Mesothelial cell of epicardium (in vitro differentiated cells): Measurements from ENCODE around the gene SLC9A1. TPM values are rescaled to one million over a fixed set of nuclear protein-coding genes. Genes with fewer than 3 reads are reported as not detected.

ENCODE experiments used
- DNase-seq, 2 experiments: peaks; one replicate each; pipeline ENCODE4 v3.0.0; 2021; ENCODE audit warnings: low spot score in 2 of 2; ENCODE audit not compliant: unreplicated experiment in 2 of 2
- H3K27ac Mint-ChIP-seq: 2 replicates; pipeline ENCODE4 v1.8.0; 2021; ENCODE audit warnings: mixed read lengths
- H3K27me3 Mint-ChIP-seq: 2 replicates; pipeline ENCODE4 v1.8.0; 2021; ENCODE audit warnings: low read depth, mixed read lengths
- H3K36me3 Mint-ChIP-seq: 2 replicates; pipeline ENCODE4 v1.8.0; 2021; ENCODE audit warnings: mixed read lengths
- H3K4me1 Mint-ChIP-seq: 2 replicates; pipeline ENCODE4 v1.8.0; 2021; ENCODE audit warnings: mixed read lengths
- H3K4me3 Mint-ChIP-seq: 2 replicates; pipeline ENCODE4 v1.8.0; 2021; ENCODE audit warnings: mild to moderate bottlenecking, moderate library complexity, mixed read lengths
- H3K9me3 Mint-ChIP-seq: 2 replicates; pipeline ENCODE4 v1.8.0; 2021; ENCODE audit warnings: mixed read lengths
- total RNA-seq: library from RNA; stranded (reverse); gene quantifications from 3 replicates; pipeline ENCODE4 v1.2.1, GENCODE V29; 2021
- TF ChIP-seq, protein P1 (sequence below): fragments of 200-600 bp; sonication (generic); IDR thresholded peaks from one replicate; pipeline ENCODE4 v1.5.0; 2021; ENCODE audit warnings: antibody characterized with exemption; ENCODE audit not compliant: unreplicated experiment

The SLC9A1 gene
- total RNA-seq, 1 donor from 2014 or later, result 33.9 TPM

DNA sequence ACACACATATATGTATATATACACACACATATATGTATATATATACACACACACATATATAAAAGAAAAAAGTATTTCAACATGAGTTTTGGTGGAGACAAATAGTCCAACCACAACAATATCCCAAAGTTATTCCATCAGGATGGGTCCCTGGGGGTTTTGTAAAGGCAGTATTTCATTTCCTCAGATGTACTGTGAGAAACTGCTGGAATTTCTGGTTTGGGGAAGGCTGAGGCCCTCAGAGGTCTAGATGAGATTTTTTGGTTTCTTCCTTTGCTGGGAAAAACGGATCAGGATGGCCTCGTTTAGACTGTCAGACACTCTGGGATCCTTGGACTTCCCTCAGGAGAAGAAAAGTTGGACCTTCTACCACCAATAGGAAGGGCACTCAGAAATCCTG is 105.8 kb downstream of the SLC9A1 start:
- H3K27me3 Mint-ChIP-seq, result no peaks in the 10 kb centered on the region
- H3K9me3 Mint-ChIP-seq, result no peaks in the 10 kb centered on the region
- no peak overlapping the region for H3K4me3 Mint-ChIP-seq
- no peak overlapping the region for H3K27ac Mint-ChIP-seq
- DNase-seq, result no peak
- no peaks in the 10 kb centered on the region for H3K4me1 Mint-ChIP-seq
- H3K36me3 Mint-ChIP-seq, result no peaks in the 10 kb centered on the region
- TF ChIP-seq, protein P1, sequence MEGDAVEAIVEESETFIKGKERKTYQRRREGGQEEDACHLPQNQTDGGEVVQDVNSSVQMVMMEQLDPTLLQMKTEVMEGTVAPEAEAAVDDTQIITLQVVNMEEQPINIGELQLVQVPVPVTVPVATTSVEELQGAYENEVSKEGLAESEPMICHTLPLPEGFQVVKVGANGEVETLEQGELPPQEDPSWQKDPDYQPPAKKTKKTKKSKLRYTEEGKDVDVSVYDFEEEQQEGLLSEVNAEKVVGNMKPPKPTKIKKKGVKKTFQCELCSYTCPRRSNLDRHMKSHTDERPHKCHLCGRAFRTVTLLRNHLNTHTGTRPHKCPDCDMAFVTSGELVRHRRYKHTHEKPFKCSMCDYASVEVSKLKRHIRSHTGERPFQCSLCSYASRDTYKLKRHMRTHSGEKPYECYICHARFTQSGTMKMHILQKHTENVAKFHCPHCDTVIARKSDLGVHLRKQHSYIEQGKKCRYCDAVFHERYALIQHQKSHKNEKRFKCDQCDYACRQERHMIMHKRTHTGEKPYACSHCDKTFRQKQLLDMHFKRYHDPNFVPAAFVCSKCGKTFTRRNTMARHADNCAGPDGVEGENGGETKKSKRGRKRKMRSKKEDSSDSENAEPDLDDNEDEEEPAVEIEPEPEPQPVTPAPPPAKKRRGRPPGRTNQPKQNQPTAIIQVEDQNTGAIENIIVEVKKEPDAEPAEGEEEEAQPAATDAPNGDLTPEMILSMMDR, result no peak

Other genes with a start within 250 kb of the SLC9A1 start
- gene NR0B2, start 241.2 kb downstream of the SLC9A1 start, total RNA-seq, result not detected in 3 replicates
- gene NUDC, start 233.4 kb downstream of the SLC9A1 start, total RNA-seq, result 50.8 to 55.3 TPM (median 54.4 TPM) in 3 replicates
- 11.9 to 12.9 TPM (median 12.7 TPM) in 3 replicates for gene KDF1, start 194.7 kb downstream of the SLC9A1 start, total RNA-seq
- gene TRNP1, start 161.4 kb downstream of the SLC9A1 start, total RNA-seq, result 27.9 to 29.3 TPM (median 28.7 TPM) in 3 replicates
- 3.3 to 4.3 TPM (median 3.4 TPM) in 3 replicates for gene TENT5B, start 142.3 kb downstream of the SLC9A1 start, total RNA-seq
- 40.2 to 42.2 TPM (median 41.3 TPM) in 3 replicates for gene WDTC1, start 79.5 kb upstream of the SLC9A1 start, total RNA-seq
- 36.0 to 39.1 TPM (median 37.2 TPM) in 3 replicates for gene TMEM222, start 167.0 kb upstream of the SLC9A1 start, total RNA-seq
- 41.0 to 42.8 TPM (median 42.2 TPM) in 3 replicates for gene SYTL1, start 186.9 kb upstream of the SLC9A1 start, total RNA-seq
- gene MAP3K6, start 211.8 kb upstream of the SLC9A1 start, total RNA-seq, result 10.3 to 13.7 TPM (median 11.8 TPM) in 3 replicates
- 0.22 to 0.24 TPM in 2 of 3 replicates, not detected in the other for gene FCN3, start 219.7 kb upstream of the SLC9A1 start, total RNA-seq
- 0.45 to 1.3 TPM (median 0.61 TPM) in 3 replicates for gene CD164L2, start 228.2 kb upstream of the SLC9A1 start, total RNA-seq
- gene GPR3, start 237.5 kb upstream of the SLC9A1 start, total RNA-seq, result 1.7 to 2.3 TPM (median 1.7 TPM) in 3 replicates